ENCODE results near the gene NOL7. TPM values are rescaled to one million over a fixed set of nuclear protein-coding genes. Genes with fewer than 3 reads are reported as not detected.

NOL7 gene
- total and polyA plus RNA-seq, 9 of the 15 experiments (the other 6 are each of a cell fraction or from before 2014, with no cell fraction given) = 19.4 to 235 (median 157) TPM

GRCh38 chr6:13574571-13575376 lies 40.4 kb upstream of the NOL7 start, which contains the start of gene SIRT5 (continued):
- no peak for TF ChIP-seq NFYB (IDR thresholded peaks at IDR 0.05; ENCODE audit: extremely low read depth, insufficient read length)
- TF ChIP-seq FOXP1 (CRISPR knock-in tag; IDR thresholded peaks at IDR 0.05) = 0 out of 2 replicates have a peak, but pooled peaks have one; percentile 51
- TF ChIP-seq WHSC1 (IDR thresholded peaks at IDR 0.05; ENCODE audit: low read length) = no peak
- TF ChIP-seq ZBTB34 (CRISPR knock-in tag; IDR thresholded peaks at IDR 0.05) = no peak
- TF ChIP-seq PPARD (CRISPR knock-in tag; IDR thresholded peaks at IDR 0.05) = no peak
- no peak for TF ChIP-seq C11orf30 (IDR thresholded peaks at IDR 0.05; ENCODE audit: low read depth)
- peak; percentile 84; the same call in 1 of the 2 replicates for TF ChIP-seq ERF (CRISPR knock-in tag; IDR thresholded peaks at IDR 0.05)
- TF ChIP-seq ZFP30 (CRISPR knock-in tag; IDR thresholded peaks at IDR 0.05; ENCODE audit: borderline replicate concordance) = no peak
- no peak for TF ChIP-seq SNIP1 (IDR thresholded peaks at IDR 0.05; ENCODE audit: low read depth)
- TF ChIP-seq SETDB1 (IDR thresholded peaks at IDR 0.05; ENCODE audit: low read length) = no peak
- TF ChIP-seq, protein P1, sequence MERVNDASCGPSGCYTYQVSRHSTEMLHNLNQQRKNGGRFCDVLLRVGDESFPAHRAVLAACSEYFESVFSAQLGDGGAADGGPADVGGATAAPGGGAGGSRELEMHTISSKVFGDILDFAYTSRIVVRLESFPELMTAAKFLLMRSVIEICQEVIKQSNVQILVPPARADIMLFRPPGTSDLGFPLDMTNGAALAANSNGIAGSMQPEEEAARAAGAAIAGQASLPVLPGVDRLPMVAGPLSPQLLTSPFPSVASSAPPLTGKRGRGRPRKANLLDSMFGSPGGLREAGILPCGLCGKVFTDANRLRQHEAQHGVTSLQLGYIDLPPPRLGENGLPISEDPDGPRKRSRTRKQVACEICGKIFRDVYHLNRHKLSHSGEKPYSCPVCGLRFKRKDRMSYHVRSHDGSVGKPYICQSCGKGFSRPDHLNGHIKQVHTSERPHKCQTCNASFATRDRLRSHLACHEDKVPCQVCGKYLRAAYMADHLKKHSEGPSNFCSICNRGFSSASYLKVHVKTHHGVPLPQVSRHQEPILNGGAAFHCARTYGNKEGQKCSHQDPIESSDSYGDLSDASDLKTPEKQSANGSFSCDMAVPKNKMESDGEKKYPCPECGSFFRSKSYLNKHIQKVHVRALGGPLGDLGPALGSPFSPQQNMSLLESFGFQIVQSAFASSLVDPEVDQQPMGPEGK (CRISPR knock-in tag; IDR thresholded peaks at IDR 0.05; ENCODE audit: borderline replicate concordance) = no peak
- TF ChIP-seq, protein P2, sequence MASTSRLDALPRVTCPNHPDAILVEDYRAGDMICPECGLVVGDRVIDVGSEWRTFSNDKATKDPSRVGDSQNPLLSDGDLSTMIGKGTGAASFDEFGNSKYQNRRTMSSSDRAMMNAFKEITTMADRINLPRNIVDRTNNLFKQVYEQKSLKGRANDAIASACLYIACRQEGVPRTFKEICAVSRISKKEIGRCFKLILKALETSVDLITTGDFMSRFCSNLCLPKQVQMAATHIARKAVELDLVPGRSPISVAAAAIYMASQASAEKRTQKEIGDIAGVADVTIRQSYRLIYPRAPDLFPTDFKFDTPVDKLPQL (IDR thresholded peaks at IDR 0.05; ENCODE audit: extremely low read depth, insufficient read length) = no peak
- TF ChIP-seq ZNF408 (CRISPR knock-in tag; IDR thresholded peaks at IDR 0.05; ENCODE audit: low read depth) = no peak
- TF ChIP-seq E2F8 (IDR thresholded peaks at IDR 0.05; ENCODE audit: low read depth, partially characterized antibody) = peak; percentile 76
- no peak for TF ChIP-seq KAT8 (IDR thresholded peaks at IDR 0.05; ENCODE audit: low read depth)
- TF ChIP-seq, protein P3, sequence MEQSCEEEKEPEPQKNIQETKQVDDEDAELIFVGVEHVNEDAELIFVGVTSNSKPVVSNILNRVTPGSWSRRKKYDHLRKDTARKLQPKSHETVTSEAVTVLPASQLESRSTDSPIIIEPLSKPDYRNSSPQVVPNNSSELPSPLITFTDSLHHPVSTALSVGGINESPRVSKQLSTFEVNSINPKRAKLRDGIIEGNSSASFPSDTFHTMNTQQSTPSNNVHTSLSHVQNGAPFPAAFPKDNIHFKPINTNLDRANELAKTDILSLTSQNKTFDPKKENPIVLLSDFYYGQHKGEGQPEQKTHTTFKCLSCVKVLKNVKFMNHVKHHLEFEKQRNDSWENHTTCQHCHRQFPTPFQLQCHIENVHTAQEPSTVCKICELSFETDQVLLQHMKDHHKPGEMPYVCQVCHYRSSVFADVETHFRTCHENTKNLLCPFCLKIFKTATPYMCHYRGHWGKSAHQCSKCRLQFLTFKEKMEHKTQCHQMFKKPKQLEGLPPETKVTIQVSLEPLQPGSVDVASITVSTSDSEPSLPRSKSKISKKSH (CRISPR knock-in tag; IDR thresholded peaks at IDR 0.05) = no peak
- TF ChIP-seq TFAP4 (CRISPR knock-in tag; IDR thresholded peaks at IDR 0.05; ENCODE audit: borderline replicate concordance) = peak; percentile 86
